GDM1 (cell line): Measurements from ENCODE around the gene FMR1.

ENCODE experiments used
- DNase-seq: peaks from one replicate; lab custom pipeline; 2025; lab: John Stamatoyannopoulos, UW

FMR1 gene

GRCh38 chrX:147911192-147912022 is at the start of gene FMR1:
TSS of gene FMR1 (plus strand) at chrX:147911919. CDS start at chrX:147912180, 261 bp downstream.
- DNase-seq, result peak; percentile 76

GRCh38 chrX:147875866-147876596 is 35.7 kb upstream of the FMR1 start:
- DNase-seq, result no peak

- DNase-seq, result no peak
Measured at GRCh38 chrX:147876849-147877646, 34.7 kb upstream of the FMR1 start.

GRCh38 chrX:147877726-147878125 is 34.0 kb upstream of the FMR1 start:
- no peak for DNase-seq

- no peak for DNase-seq
Measured at GRCh38 chrX:147884958-147885357, 26.8 kb upstream of the FMR1 start.

- no peak for DNase-seq
Measured at GRCh38 chrX:147890756-147891155, 21.0 kb upstream of the FMR1 start.

- DNase-seq, result no peak
Measured at GRCh38 chrX:147891896-147892295, 19.8 kb upstream of the FMR1 start.

- DNase-seq, result no peak
Measured at GRCh38 chrX:147893741-147894140, 18.0 kb upstream of the FMR1 start.

GRCh38 chrX:147894366-147894963 is 17.3 kb upstream of the FMR1 start:
- no peak for DNase-seq

GRCh38 chrX:147897117-147897516 is 14.6 kb upstream of the FMR1 start:
- no peak for DNase-seq

- DNase-seq, result no peak
Measured at GRCh38 chrX:147898951-147899350, 12.8 kb upstream of the FMR1 start.

GRCh38 chrX:147899379-147900114 is 12.2 kb upstream of the FMR1 start:
- DNase-seq, result no peak

GRCh38 chrX:147900349-147900748 is 11.4 kb upstream of the FMR1 start:
- DNase-seq, result no peak

GRCh38 chrX:147901461-147902126 is 10.1 kb upstream of the FMR1 start:
- no peak for DNase-seq

GRCh38 chrX:147902270-147902669 is 9.4 kb upstream of the FMR1 start:
- no peak for DNase-seq

GRCh38 chrX:147908106-147908505 is 3.6 kb upstream of the FMR1 start:
- no peak for DNase-seq

- no peak for DNase-seq
Measured at GRCh38 chrX:147910607-147911006, 1.1 kb upstream of the FMR1 start.

- no peak for DNase-seq
Measured at GRCh38 chrX:147912093-147912801, 528 bp downstream of the FMR1 start.

GRCh38 chrX:147913570-147913969 is 1.9 kb downstream of the FMR1 start:
- no peak for DNase-seq

- no peak for DNase-seq
Measured at GRCh38 chrX:147914591-147914990, 2.9 kb downstream of the FMR1 start.
